ENCODE results near the gene PKN1.
"Not testable (repeated sequence)": the region's sequence is repeated elsewhere in the genome, so short reads cannot be mapped to it uniquely, and the experiment has no call there.

DNA sequence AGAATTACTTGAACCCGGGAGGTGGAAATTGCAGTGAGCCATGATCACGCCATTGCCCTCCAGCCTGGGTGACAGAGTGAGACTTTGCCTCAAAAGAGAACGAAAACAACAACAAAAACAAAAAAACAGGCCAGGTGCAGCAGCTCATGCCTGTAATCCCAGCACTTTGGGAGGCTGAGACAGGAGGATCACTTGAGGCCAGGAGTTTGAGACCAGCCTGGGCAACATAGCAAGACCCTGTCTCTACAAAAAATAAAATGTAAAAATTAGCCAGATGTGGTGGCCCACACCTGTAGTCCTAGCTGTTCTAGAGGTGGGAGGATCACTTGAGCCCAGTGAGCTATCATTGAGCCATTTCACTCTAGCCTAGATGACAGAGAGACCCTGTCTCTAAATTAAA lies 19.2 kb downstream of the PKN1 start:
- TF ChIP-seq, protein P1, sequence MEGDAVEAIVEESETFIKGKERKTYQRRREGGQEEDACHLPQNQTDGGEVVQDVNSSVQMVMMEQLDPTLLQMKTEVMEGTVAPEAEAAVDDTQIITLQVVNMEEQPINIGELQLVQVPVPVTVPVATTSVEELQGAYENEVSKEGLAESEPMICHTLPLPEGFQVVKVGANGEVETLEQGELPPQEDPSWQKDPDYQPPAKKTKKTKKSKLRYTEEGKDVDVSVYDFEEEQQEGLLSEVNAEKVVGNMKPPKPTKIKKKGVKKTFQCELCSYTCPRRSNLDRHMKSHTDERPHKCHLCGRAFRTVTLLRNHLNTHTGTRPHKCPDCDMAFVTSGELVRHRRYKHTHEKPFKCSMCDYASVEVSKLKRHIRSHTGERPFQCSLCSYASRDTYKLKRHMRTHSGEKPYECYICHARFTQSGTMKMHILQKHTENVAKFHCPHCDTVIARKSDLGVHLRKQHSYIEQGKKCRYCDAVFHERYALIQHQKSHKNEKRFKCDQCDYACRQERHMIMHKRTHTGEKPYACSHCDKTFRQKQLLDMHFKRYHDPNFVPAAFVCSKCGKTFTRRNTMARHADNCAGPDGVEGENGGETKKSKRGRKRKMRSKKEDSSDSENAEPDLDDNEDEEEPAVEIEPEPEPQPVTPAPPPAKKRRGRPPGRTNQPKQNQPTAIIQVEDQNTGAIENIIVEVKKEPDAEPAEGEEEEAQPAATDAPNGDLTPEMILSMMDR (IDR thresholded peaks at IDR 0.05), result not testable (repeated sequence)
- not testable (repeated sequence) for TF ChIP-seq EZH2 (IDR thresholded peaks at IDR 0.05; ENCODE audit: borderline replicate concordance, insufficient read depth, low read depth, low read length, poor library complexity, severe bottlenecking)

Measured in B cell (primary cell).